Sigmoid colon (tissue), 4 donors: ENCODE results near the gene TTLL11.

ENCODE experiments used
- EP300 ChIP-seq, 4 donors: sonication (generic); formaldehyde crosslinking; IDR thresholded peaks; one replicate each; pipeline ENCODE4 v1.6.1; 2017; ENCODE audit warnings: antibody characterized with exemption in 4 of 4
- TF ChIP-seq, protein P1 (sequence below), 4 experiments: fragments of 450-650 bp in 3 of 4; fragments of 200-600 bp in 1 of 4; IDR thresholded peaks; one replicate each; pipeline ENCODE4 v1.5.1; 2016 to 2019; ENCODE audit warnings: antibody characterized with exemption in 4 of 4, mild to moderate bottlenecking in 3 of 4, moderate library complexity in 2 of 4

DNA sequence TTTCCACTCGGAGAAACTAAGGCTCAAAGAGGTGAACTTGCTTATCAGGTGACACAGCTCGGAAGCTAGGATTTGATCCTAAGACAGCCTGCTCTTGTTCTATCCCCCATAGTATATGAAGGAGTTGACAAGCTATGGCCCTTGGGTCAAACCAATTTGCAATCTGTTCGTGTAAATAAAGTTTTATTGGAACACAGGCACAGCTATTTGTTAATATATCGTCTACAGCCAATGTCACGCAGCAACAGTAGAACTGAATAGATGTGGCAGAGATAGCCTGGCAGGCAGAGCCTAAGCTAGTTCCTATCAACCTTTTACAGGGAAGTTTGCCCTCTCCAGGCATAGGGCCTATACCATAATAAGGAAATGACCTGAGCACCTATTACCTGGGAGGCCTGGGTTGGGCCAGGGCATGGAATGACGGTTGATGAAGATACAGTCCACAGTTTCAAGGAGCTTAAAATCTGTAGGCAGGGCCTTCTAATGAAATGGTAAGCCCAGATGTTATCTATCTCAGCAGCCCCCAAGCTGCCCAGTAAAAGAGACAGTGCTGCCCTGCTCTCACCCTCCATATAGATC, 179.0 kb downstream of the TTLL11 start:
- no peak for TF ChIP-seq EP300 (IDR thresholded peaks at IDR 0.05)
- TF ChIP-seq, protein P1, sequence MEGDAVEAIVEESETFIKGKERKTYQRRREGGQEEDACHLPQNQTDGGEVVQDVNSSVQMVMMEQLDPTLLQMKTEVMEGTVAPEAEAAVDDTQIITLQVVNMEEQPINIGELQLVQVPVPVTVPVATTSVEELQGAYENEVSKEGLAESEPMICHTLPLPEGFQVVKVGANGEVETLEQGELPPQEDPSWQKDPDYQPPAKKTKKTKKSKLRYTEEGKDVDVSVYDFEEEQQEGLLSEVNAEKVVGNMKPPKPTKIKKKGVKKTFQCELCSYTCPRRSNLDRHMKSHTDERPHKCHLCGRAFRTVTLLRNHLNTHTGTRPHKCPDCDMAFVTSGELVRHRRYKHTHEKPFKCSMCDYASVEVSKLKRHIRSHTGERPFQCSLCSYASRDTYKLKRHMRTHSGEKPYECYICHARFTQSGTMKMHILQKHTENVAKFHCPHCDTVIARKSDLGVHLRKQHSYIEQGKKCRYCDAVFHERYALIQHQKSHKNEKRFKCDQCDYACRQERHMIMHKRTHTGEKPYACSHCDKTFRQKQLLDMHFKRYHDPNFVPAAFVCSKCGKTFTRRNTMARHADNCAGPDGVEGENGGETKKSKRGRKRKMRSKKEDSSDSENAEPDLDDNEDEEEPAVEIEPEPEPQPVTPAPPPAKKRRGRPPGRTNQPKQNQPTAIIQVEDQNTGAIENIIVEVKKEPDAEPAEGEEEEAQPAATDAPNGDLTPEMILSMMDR (IDR thresholded peaks at IDR 0.05): no peak
